HG03139 (cell line): ENCODE data around the gene ONECUT2.
"Not testable (repeated sequence)": the region's sequence is repeated elsewhere in the genome, so short reads cannot be mapped to it uniquely, and the experiment has no call there.

ENCODE experiments used
- ATAC-seq: cut with Tn5 transposase; IDR thresholded peaks from one replicate; pipeline ENCODE4 v1.9.1; 2021; ENCODE audit not compliant: unreplicated experiment

Gene ONECUT2

GRCh38 chr18:57445488-57446319, 10.5 kb downstream of the ONECUT2 start:
- no peak for ATAC-seq

DNA sequence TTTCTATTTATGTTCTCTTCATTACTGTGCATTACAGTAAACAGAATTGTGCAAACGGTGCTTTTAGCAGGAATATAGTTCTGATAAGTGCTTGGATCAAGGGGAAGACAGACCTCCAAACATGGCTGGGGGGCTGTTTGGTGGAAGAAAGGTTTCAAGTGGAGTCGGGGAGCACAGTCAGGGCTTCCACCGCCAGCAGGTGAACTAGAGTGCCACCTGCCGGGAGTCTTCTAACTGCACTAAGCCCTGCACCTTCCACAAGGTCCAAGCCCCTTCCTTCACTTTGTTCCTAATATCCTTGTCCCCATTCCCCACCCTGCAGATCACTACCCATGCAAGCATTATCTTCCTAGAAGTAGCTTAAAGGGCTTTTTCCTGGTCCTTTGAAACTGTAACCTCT, 11.1 kb downstream of the ONECUT2 start:
- ATAC-seq: no peak

- ATAC-seq: no peak
Observed at GRCh38 chr18:57447154-57447621, 12.0 kb downstream of the ONECUT2 start.

GRCh38 chr18:57455576-57456129, 20.5 kb downstream of the ONECUT2 start:
- no peak for ATAC-seq

GRCh38 chr18:57461652-57462269, 26.6 kb downstream of the ONECUT2 start:
- ATAC-seq: no peak

DNA sequence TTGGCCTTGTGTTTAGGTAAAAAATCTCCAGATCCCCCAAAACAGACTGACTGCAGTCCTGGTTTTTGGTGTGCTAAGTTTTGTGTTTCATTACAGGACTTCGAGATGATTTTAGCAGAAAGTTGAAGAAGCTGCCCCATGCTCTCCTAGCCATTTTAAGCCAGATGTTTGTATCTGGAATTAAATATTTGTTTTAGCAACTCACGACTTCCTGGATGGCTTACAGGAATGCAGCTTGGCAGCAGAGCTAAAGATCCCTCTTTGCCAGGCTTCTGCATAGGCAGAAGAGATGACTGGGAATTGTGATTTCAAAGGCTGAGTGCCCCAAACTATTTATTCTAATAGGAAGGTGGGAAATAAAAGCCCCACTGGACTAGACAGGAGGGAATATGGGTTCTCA, 31.1 kb downstream of the ONECUT2 start:
- ATAC-seq: no peak

- no peak for ATAC-seq
Observed at GRCh38 chr18:57466745-57467409, 31.7 kb downstream of the ONECUT2 start.

DNA sequence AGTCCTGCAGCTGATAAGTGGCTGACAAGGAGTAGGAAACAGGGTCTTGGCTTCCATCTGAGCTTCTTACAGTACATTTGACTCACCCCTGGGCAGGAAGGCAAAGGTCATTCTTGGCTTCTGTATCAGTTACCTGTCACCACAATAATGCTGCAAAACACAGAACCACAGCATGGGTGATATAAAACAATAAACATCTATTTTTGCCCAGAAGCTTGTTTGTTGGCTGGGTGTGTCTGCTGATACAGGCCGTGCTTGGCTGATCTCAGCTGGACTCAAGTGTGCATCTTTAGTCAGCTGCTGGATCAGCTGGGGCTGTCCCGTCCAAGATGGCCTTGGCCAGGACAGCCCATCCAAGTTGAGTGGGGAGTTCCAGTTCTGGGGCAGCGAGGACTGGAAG, 34.7 kb downstream of the ONECUT2 start:
- no peak for ATAC-seq

GRCh38 chr18:57475408-57475807, 40.2 kb downstream of the ONECUT2 start:
- ATAC-seq: no peak

DNA sequence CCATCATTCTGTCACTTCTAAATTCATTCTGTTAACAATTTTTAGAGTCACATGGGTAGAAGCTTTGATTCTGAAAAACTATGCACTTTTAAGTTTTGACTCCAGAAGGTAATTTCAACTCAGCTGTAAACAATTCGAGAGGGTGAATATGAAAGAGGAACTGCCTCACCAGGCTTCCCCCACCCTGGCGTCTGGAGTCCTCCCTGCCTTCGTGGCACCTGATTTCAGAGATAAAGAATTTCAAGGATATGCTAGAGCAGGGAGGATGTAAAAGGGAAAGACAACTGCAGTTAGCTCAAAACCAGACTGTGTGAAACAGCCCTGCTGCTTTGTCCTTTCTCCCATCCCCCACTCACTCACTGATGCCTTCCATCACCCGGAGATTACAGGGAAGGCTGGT, 40.7 kb downstream of the ONECUT2 start:
- ATAC-seq: no peak

DNA sequence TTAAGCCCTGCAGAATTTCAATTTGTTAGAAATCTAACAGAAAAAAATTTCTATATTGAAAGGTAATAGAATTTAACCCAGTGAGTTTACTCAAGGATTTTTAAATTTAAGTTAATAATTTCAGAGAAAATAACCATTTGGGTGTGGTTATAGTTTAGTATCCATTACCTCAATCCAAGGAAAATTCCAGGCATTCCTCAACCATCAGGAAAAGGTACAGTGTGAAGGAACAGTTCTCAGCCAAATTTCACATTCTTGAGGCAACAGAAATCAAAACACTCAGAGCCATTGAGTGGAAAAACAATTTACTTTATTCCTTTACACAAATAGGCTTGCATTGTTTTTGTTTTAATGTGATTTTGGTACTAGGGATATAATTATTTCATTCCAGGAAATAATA, 45.6 kb downstream of the ONECUT2 start:
- no peak for ATAC-seq

GRCh38 chr18:57497372-57498294, 62.5 kb downstream of the ONECUT2 start:
- ATAC-seq: no peak

GRCh38 chr18:57498682-57499256, 63.6 kb downstream of the ONECUT2 start:
- ATAC-seq: no peak

- no peak for ATAC-seq
Observed at GRCh38 chr18:57502624-57503023, 67.5 kb downstream of the ONECUT2 start.

- no peak for ATAC-seq
Observed at GRCh38 chr18:57505231-57505630, 70.1 kb downstream of the ONECUT2 start.

GRCh38 chr18:57516056-57516455, 80.9 kb downstream of the ONECUT2 start:
- ATAC-seq: no peak

GRCh38 chr18:57518533-57518932, 83.4 kb downstream of the ONECUT2 start:
- ATAC-seq: no peak

- ATAC-seq: no peak
Observed at GRCh38 chr18:57519668-57520424, 84.7 kb downstream of the ONECUT2 start.

GRCh38 chr18:57522348-57522747, 87.2 kb downstream of the ONECUT2 start:
- not testable (repeated sequence) for ATAC-seq
